ENCODE results near the gene RNF123.

The RNF123 gene

GRCh38 chr3:49756036-49756435, 66.7 kb downstream of the RNF123 start:
- H3K4me3 ChIP-seq (replicated peaks in 1 of 2; ENCODE audit: low read depth in 2 of 2, low read length in 2 of 2), result no peak overlapping the region
- DNase-seq (ENCODE audit: low read depth in 2 of 2), result no peak
- TF ChIP-seq CTCF (IDR thresholded peaks at IDR 0.05; ENCODE audit: low read depth, low read length), result no peak

DNA sequence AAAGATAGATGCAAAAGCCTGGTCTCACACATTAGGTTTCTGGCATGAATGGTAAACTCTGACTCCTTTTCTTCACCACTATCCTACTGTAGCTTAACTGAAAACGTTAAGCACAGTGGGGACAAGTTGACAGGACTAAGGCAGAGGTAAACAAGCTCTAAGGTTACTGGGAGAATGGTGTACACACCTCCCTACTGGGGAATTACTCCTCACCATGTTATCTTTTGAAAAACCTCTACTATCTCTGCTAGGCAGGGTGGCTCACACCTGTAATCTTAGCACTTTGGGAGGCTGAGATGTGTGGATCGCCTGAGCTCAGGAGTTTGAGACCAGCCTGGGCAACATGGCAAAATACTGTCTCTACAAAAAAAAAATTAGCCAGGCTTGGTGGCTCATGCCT, 67.8 kb downstream of the RNF123 start:
- no peak for DNase-seq (ENCODE audit: low read depth in 2 of 2)
- H3K4me3 ChIP-seq (replicated peaks in 1 of 2; ENCODE audit: low read depth in 2 of 2, low read length in 2 of 2), result no peak overlapping the region
- no peak for TF ChIP-seq CTCF (IDR thresholded peaks at IDR 0.05; ENCODE audit: low read depth, low read length)

- no peak overlapping the region for H3K4me3 ChIP-seq (replicated peaks in 1 of 2; ENCODE audit: low read depth in 2 of 2, low read length in 2 of 2)
- no peak for TF ChIP-seq CTCF (IDR thresholded peaks at IDR 0.05; ENCODE audit: low read depth, low read length)
- peak in 1 of 2 donors; percentile 43 for DNase-seq (ENCODE audit: low read depth in 2 of 2)
Observed at GRCh38 chr3:49759226-49759625, 69.9 kb downstream of the RNF123 start.

DNA sequence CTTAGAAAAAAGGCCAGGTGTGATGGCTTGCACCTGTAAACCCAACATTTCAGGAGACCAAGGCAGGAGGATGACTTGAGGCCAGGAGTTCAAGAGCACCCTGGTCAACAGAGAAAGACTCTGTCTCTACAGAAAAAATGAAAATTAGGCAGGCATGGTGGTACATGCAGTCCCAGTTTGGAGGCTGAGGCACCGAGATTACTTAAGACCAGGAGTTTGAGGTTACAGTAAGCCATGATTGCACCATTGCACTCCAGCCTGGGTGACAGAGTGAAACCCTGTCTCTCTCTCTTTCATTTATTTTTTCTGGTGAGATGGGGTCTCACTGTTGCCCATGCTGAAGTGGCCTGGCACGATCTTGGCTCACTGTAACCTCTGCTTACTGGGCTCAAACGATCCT, 72.3 kb downstream of the RNF123 start:
- TF ChIP-seq CTCF (IDR thresholded peaks at IDR 0.05; ENCODE audit: low read depth, low read length), result no peak
- no peak for DNase-seq (ENCODE audit: low read depth in 2 of 2)

DNA sequence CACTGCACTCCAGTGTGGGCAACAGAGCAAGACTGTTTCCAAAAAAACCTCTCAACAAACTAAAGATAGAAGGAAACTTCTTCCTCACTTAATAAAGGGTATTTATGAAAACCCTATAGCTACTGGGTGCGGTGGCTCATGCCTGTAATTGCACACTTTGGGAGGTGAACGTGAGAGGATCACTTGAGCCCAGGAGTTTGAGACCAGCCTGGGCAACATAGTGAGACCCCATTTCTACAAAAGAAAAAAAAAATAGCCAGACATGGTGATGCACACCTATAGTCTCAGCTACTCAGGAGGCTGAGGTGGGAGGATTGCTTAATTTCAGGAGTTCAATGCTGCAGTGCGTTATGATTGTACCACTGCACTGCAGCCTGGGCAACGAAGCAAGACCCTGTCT, 74.6 kb downstream of the RNF123 start:
- H3K4me3 ChIP-seq (replicated peaks in 1 of 2; ENCODE audit: low read depth in 2 of 2, low read length in 2 of 2), result no peak overlapping the region
- no peak for DNase-seq (ENCODE audit: low read depth in 2 of 2)
- TF ChIP-seq CTCF (IDR thresholded peaks at IDR 0.05; ENCODE audit: low read depth, low read length), result no peak

More for the DNA sequence above, 72.3 kb downstream of the RNF123 start:
- H3K4me3 ChIP-seq (replicated peaks in 1 of 2; ENCODE audit: low read depth in 2 of 2, low read length in 2 of 2), result no peak overlapping the region

DNA sequence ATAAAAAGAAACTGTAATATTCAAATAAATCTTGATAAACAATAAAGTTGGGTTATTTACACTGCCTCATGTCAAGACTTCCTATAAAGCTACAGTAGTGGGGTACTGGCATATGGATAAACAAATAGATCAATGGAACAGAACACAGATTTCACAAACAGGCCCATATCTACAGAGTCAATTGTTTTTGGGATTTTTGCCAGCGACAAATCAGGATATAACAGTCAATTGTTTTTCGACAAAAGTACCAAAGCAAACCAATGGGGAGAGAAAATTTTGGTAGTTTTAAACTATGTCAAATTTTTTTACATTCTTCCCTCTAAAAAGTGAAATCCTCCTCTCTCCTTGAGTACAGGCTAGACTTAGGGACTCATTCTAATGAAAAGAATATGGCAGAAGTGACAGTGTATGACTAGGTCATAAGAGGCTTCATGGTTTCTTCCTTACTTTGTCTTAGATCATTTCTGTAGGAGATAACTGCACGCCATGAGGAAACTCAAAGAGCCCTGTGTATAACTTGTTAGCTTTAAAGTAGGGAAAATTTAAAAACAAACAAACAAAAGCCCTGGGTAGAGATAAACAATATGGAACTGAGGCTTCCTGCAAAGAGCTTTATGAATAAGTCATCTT, 80.0 kb downstream of the RNF123 start:
- H3K4me3 ChIP-seq (replicated peaks in 1 of 2; ENCODE audit: low read depth in 2 of 2, low read length in 2 of 2), result no peak overlapping the region

More for the DNA sequence above, 80.0 kb downstream of the RNF123 start:
- TF ChIP-seq CTCF (IDR thresholded peaks at IDR 0.05; ENCODE audit: low read depth, low read length), result no peak
- peak in 1 of 2 donors; percentile 29 for DNase-seq (ENCODE audit: low read depth in 2 of 2)

Measured in cardiac fibroblast (primary cell).